PC-9 (cell line): ENCODE measurements around the gene EYA3. TPM values are rescaled to one million over a fixed set of nuclear protein-coding genes. Genes with fewer than 3 reads are reported as not detected.

Experiments
- BruUV-seq: library from RNA; stranded (reverse); fragments of 400-500 nt; replicated peaks from 2 replicates; lab custom pipeline; 2021; lab: Mats Ljungman, UMichigan
- CTCF ChIA-PET: fragments of 300-600 bp; sonication (Branson Sonifier 250); formaldehyde crosslinking; loops from one replicate; lab custom pipeline; 2022; ENCODE audit warnings: antibody characterized with exemption; lab: Charles Lee
- POLR2A ChIA-PET: fragments of 300-600 bp; sonication (Branson Sonifier 250); formaldehyde crosslinking; loops from one replicate; lab custom pipeline; 2022; ENCODE audit warnings: antibody characterized with exemption; ENCODE audit not compliant: unreplicated experiment; lab: Charles Lee
- DNase-seq, 2 experiments: peaks; one replicate each; pipeline versions ENCODE4 v3.0.0 to v3.0.0-alpha.2; 2015 to 2022; ENCODE audit warnings: mixed read lengths in 1 of 2
- H2AFZ ChIP-seq: fragments of 200-600 bp; sonication (generic); 2 replicates; pipeline ENCODE4 v1.8.1; 2017; ENCODE audit warnings: antibody characterized with exemption
- H3F3A ChIP-seq: fragments of 200-600 bp; sonication (generic); 2 replicates; pipeline ENCODE4 v1.8.1; 2017; ENCODE audit warnings: antibody characterized with exemption, mild to moderate bottlenecking, low read depth; ENCODE audit not compliant: insufficient read depth
- H3K27ac ChIP-seq: fragments of 200-600 bp; sonication (generic); 2 replicates; pipeline ENCODE4 v1.6.1; 2016; ENCODE audit warnings: mixed run types
- H3K27me3 ChIP-seq: fragments of 200-600 bp; sonication (generic); 2 replicates; pipeline ENCODE4 v1.6.1; 2016; ENCODE audit warnings: low read depth, mixed run types; ENCODE audit not compliant: insufficient read depth
- H3K36me3 ChIP-seq: fragments of 200-600 bp; sonication (generic); 2 replicates; pipeline ENCODE4 v1.6.1; 2016; ENCODE audit warnings: low read depth, mixed run types
- H3K4me1 ChIP-seq: fragments of 200-600 bp; sonication (generic); replicated peaks from 2 replicates; pipeline ENCODE4 v1.6.1; 2016; ENCODE audit warnings: mixed run types; ENCODE audit not compliant: insufficient read depth
- H3K4me2 ChIP-seq: fragments of 200-600 bp; sonication (generic); 2 replicates; pipeline ENCODE4 v1.6.1; 2017; ENCODE audit warnings: mixed run types
- H3K4me3 ChIP-seq: fragments of 200-600 bp; sonication (generic); 2 replicates; pipeline ENCODE4 v1.6.1; 2016; ENCODE audit warnings: mixed run types
- H3K79me2 ChIP-seq: fragments of 200-600 bp; sonication (generic); 2 replicates; pipeline ENCODE4 v1.6.1; 2017; ENCODE audit warnings: low read depth, mixed run types
- H3K9me2 ChIP-seq: fragments of 200-600 bp; sonication (generic); 2 replicates; pipeline ENCODE4 v1.8.1; 2017; ENCODE audit warnings: mild to moderate bottlenecking; ENCODE audit not compliant: insufficient read depth
- H3K9me3 ChIP-seq: fragments of 200-600 bp; sonication (generic); 2 replicates; pipeline ENCODE4 v1.8.1; 2016; ENCODE audit warnings: low read depth; ENCODE audit not compliant: insufficient read depth
- H4K20me1 ChIP-seq: fragments of 200-600 bp; sonication (generic); 2 replicates; pipeline ENCODE4 v1.8.1; 2017; ENCODE audit not compliant: insufficient read depth
- CTCF ChIP-seq: fragments of 200-600 bp; sonication (generic); conservative IDR thresholded peaks from 2 replicates; pipeline ENCODE4 v1.6.1; 2017; ENCODE audit warnings: mixed run types, antibody characterized with exemption, mild to moderate bottlenecking, moderate library complexity
- EZH2 ChIP-seq: fragments of 200-600 bp; sonication (generic); IDR thresholded peaks from 2 replicates; pipeline ENCODE4 v1.8.0; 2017; ENCODE audit warnings: antibody characterized with exemption, low read depth
- intact Hi-C: fragments of 100-400 bp; cut with micrococcal nuclease; formaldehyde crosslinking; loops from one replicate; pipeline ENCODE4 v1.10.0; 2022; ENCODE audit not compliant: unreplicated experiment
- total RNA-seq: library from RNA; stranded (reverse); gene quantifications from 2 replicates; pipeline ENCODE4 v1.2.3, GENCODE V29; 2021

EYA3 gene
- total RNA-seq, 1 experiment from 2014 or later = 19.0 TPM

- no peak for DNase-seq
- no peak overlapping the region for H3K27ac ChIP-seq
- H3K36me3 ChIP-seq = no peaks in the 10 kb centered on the region
- H3K4me1 ChIP-seq = no peaks in the 10 kb centered on the region
- H3K9me3 ChIP-seq = no peaks in the 10 kb centered on the region
- no peaks in the 10 kb centered on the region for H3K79me2 ChIP-seq
- ChIA-PET POLR2A (interaction anchor here (0.9 kb wide), 1 partner anchor 741 kb away, joined by 3 read pairs; no protein-coding TSS in a partner anchor), CTCF (interaction anchor here (0.6 kb wide), 2 partner anchors 76 to 112 kb away, joined by 3 to 4 read pairs; no protein-coding TSS in a partner anchor)
- peaks cover 6% of the 10 kb centered on the region; the same call in 1 of the 2 replicates for H3F3A ChIP-seq
- TF ChIP-seq EZH2 (no peak), CTCF (no peak)
- no peak overlapping the region for H3K4me2 ChIP-seq
- H4K20me1 ChIP-seq = no peaks in the 10 kb centered on the region
- BruUV-seq = no TSS peak
- H3K4me3 ChIP-seq = no peak overlapping the region
- H3K9me2 ChIP-seq = no peaks in the 10 kb centered on the region
- no peaks in the 10 kb centered on the region for H3K27me3 ChIP-seq
- intact Hi-C loops = no loop called here
- H2AFZ ChIP-seq = no peak overlapping the region
Observed at GRCh38 chr1:28037206-28037605, 51.2 kb downstream of the EYA3 start.

GRCh38 chr1:28036431-28036830 is 52.0 kb downstream of the EYA3 start:
- no TSS peak for BruUV-seq
- intact Hi-C loops = no loop called here
- CTCF ChIA-PET = interaction anchor here (0.6 kb wide), 2 partner anchors 32 to 76 kb away, joined by 3 to 4 read pairs; no protein-coding TSS in a partner anchor

GRCh38 chr1:28035420-28035819 is 53.0 kb downstream of the EYA3 start:
- TF ChIP-seq CTCF (no peak), EZH2 (no peak)
- no peaks in the 10 kb centered on the region for H3K9me3 ChIP-seq
- POLR2A ChIA-PET = no interaction called here

More at GRCh38 chr1:28036431-28036830, 52.0 kb downstream of the EYA3 start:
- TF ChIP-seq EZH2 = no peak
- no peak for TF ChIP-seq CTCF
- no peaks in the 10 kb centered on the region for H3K9me3 ChIP-seq
- H3K36me3 ChIP-seq = no peaks in the 10 kb centered on the region
- no peak for DNase-seq
- no peaks in the 10 kb centered on the region for H3K79me2 ChIP-seq
- H3K27ac ChIP-seq = no peak overlapping the region
- no peaks in the 10 kb centered on the region for H3K4me1 ChIP-seq
- POLR2A ChIA-PET = no interaction called here
- no peak overlapping the region for H2AFZ ChIP-seq
- H3K4me2 ChIP-seq = no peak overlapping the region
- H3K4me3 ChIP-seq = no peak overlapping the region
- H4K20me1 ChIP-seq = no peaks in the 10 kb centered on the region
- H3F3A ChIP-seq = peaks cover 6% of the 10 kb centered on the region; the same call in 1 of the 2 replicates
- no peaks in the 10 kb centered on the region for H3K9me2 ChIP-seq
- H3K27me3 ChIP-seq = no peaks in the 10 kb centered on the region

More at GRCh38 chr1:28035420-28035819, 53.0 kb downstream of the EYA3 start:
- CTCF ChIA-PET = no interaction called here
- DNase-seq = no peak
- no peak overlapping the region for H3K4me3 ChIP-seq
- H3K9me2 ChIP-seq = no peaks in the 10 kb centered on the region
- no peaks in the 10 kb centered on the region for H3K36me3 ChIP-seq
- no peak overlapping the region for H2AFZ ChIP-seq
- intact Hi-C loops = no loop called here
- no peaks in the 10 kb centered on the region for H3K27me3 ChIP-seq
- H3K4me2 ChIP-seq = no peak overlapping the region
- no peak overlapping the region for H3K27ac ChIP-seq
- H3F3A ChIP-seq = peaks cover 6% of the 10 kb centered on the region; the same call in 1 of the 2 replicates
- no TSS peak for BruUV-seq
- H3K4me1 ChIP-seq = no peaks in the 10 kb centered on the region
- no peaks in the 10 kb centered on the region for H3K79me2 ChIP-seq
- no peaks in the 10 kb centered on the region for H4K20me1 ChIP-seq
